Measurements from ENCODE around the gene CALHM5.
A peak's percentile ranks its signal among the peaks of the same experiment; 100 is the strongest.
"Not testable (repeated sequence)": the region's sequence is repeated elsewhere in the genome, so short reads cannot be mapped to it uniquely, and the experiment has no call there.

The CALHM5 gene

GRCh38 chr6:116485559-116486184, 25.8 kb upstream of the CALHM5 start:
- peak; percentile 34 for DNase-seq (ENCODE audit: low read depth)
- no peak for TF ChIP-seq CTCF (conservative IDR thresholded peaks at IDR 0.05; ENCODE audit: low read length)
- no peak overlapping the region for H3K4me3 ChIP-seq (ENCODE audit: low read length)

- DNase-seq (ENCODE audit: low read depth) = no peak
- TF ChIP-seq CTCF (conservative IDR thresholded peaks at IDR 0.05; ENCODE audit: low read length) = no peak
- H3K4me3 ChIP-seq (ENCODE audit: low read length) = no peak overlapping the region
These were observed 19.7 kb upstream of the CALHM5 start for GRCh38 chr6:116491610-116492330.

GRCh38 chr6:116492331-116493067, 18.9 kb upstream of the CALHM5 start:
- DNase-seq (ENCODE audit: low read depth) = no peak
- TF ChIP-seq CTCF (conservative IDR thresholded peaks at IDR 0.05; ENCODE audit: low read length) = no peak
- no peak overlapping the region for H3K4me3 ChIP-seq (ENCODE audit: low read length)

GRCh38 chr6:116495161-116495560, 16.3 kb upstream of the CALHM5 start:
- H3K4me3 ChIP-seq (ENCODE audit: low read length); DNase-seq (ENCODE audit: low read depth): not testable (repeated sequence)

- TF ChIP-seq CTCF (conservative IDR thresholded peaks at IDR 0.05; ENCODE audit: low read length) = no peak
- H3K4me3 ChIP-seq (ENCODE audit: low read length) = no peak overlapping the region
- DNase-seq (ENCODE audit: low read depth) = no peak
These were observed 14.2 kb upstream of the CALHM5 start for GRCh38 chr6:116497113-116497676.

GRCh38 chr6:116500969-116501433, 10.4 kb upstream of the CALHM5 start:
- DNase-seq (ENCODE audit: low read depth) = no peak
- TF ChIP-seq CTCF (conservative IDR thresholded peaks at IDR 0.05; ENCODE audit: low read length) = no peak
- H3K4me3 ChIP-seq (ENCODE audit: low read length) = no peak overlapping the region

- no peak overlapping the region for H3K4me3 ChIP-seq (ENCODE audit: low read length)
- DNase-seq (ENCODE audit: low read depth) = peak; percentile 9
- no peak for TF ChIP-seq CTCF (conservative IDR thresholded peaks at IDR 0.05; ENCODE audit: low read length)
These were observed 4.1 kb upstream of the CALHM5 start for GRCh38 chr6:116507324-116507723.

All from AG10803 (cell line).